COLO668 (cell line): ENCODE measurements around the gene BCL2L14.
A peak's percentile ranks its signal among the peaks of the same experiment; 100 is the strongest.

Source experiments
- DNase-seq: peaks from one replicate; lab custom pipeline; 2025; ENCODE audit not compliant: unreplicated experiment; lab: John Stamatoyannopoulos, UW

Gene BCL2L14, protein sequence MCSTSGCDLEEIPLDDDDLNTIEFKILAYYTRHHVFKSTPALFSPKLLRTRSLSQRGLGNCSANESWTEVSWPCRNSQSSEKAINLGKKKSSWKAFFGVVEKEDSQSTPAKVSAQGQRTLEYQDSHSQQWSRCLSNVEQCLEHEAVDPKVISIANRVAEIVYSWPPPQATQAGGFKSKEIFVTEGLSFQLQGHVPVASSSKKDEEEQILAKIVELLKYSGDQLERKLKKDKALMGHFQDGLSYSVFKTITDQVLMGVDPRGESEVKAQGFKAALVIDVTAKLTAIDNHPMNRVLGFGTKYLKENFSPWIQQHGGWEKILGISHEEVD

DNA sequence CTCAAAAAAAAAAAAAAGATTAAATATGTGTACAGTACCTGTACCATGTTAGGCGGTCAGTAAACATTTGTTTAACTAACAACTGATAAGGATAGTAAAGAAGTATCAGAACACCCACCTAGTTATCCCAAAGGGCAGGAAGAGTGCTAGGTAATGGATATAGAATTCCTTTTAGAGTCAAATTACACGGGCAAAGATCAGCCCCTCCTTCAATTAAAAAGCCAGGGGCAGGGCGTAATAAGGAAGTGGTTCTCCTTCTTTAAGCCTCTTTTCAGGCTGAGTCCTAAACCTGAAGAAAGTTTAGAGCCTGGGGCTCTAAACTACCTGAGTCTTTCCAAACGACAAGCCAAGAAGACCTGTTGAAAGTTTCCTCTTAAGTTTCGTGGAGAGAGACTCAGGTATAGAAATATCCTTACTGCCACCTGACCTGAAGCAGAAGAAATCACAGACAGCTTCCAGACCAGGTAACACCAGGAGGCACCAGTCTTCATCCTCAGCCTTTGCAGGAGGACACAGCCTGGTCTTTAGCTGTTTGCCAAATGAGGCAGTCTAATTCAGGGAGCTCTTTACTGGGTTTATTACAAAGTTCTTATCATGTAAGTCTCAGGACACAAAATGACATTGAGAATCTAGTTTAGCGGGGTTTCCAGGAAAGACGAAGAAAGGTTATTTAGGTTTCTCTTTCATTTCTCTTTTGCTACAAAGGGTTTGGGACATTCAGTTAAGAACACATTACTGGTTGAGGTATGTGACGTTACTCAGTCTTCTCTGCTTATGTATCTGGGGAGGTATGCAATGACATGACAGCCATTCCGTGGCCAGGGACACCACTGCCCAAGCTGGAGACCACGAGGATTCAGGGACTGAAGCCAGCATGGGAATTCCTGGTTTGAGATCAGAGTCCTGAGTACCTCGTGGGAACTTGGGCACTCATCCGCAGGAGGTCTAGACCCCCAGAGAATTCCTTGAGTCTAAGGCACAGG is at the start of gene BCL2L14:
Gene BCL2L14, plus strand, starts transcription at position 266 of the 983 bp plus-strand sequence. CDS start 8,367 bp downstream, outside the sequence.
- no peak for DNase-seq

- no peak for DNase-seq
These were observed 48.3 kb upstream of the BCL2L14 start for GRCh38 chr12:12022306-12022936.

DNA sequence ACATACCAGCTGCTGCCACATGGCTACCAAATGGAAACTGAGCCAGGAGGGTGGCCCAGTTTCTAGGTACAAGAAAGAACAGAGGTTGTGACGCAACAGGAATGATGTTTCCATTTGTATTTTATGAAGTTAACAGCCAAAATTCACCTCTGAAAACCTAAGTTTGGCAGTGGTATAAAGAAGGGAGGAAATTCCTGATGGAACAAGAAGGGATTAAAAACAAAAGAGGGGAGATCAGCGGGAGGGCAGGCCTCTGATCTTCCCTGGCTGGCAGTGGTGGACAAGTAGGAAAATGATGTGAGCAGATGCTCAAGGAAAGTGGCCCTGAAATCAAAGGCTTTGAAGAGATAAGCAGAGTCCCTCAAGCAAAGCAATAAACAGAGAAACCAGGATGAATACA is 47.3 kb upstream of the BCL2L14 start:
- DNase-seq: no peak

DNA sequence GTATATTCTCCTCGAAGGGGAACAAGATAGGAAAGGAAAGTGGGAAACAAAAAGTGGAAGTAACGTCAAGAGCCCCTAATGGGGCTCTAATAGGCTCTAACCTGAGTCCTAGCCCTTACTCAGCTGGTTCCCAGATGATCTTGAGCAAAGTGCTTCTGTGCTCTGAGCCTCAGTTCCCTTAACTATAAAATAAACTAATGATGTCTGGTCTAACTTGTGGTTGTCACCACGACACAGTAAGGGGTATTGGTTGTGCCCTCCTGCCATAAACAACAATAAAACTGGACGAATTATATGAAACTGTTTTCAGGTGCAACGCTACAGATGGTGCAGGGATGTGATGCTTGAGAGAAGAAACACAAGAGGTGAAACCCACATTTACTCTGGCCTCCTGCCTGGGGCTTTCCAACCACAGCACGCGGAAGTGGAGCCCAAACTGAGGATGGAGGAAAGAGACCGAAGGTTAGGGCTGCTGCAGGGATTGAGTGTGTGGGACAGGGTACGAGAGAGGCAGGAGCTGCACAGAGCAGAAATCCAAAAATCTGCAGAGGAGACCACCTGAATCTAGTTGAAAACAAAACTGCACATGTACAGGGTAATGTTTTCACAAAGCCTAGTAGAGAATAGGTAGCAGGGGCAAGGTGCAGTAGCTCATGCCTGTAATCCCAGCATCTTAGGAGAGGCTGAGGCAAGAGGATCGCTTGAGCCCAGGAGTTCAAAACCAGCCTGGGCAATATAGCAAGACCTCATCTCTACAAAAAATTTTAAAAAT is 45.6 kb upstream of the BCL2L14 start:
- DNase-seq: peak; percentile 44

DNA sequence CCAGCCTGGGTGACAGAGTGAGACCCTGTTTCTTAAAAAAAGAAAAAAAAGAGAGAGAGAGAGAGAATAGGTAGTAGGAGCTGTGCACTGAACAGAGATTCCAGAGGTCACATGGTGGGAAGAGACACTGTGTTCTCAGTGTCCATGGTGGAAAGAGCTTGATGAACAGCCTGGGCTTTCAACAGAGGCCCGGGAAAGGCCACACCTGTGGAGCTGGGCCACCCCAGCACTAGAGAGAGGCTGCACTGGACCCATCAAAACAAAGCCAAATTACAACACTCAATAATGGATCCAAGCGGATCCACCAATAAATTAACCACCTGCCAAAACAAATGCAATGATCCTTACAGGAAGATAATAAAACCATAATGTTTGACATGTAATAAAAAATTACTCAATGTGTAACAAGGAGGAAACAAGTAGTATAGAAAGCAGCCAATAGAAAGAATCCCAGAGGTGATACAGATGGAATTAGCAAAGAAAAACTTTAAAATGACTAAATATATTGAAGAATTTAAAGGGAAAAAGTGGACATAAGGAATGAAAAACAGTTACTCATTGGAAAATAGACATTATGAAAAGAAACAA is 44.8 kb upstream of the BCL2L14 start:
- peak; percentile 60 for DNase-seq

DNA sequence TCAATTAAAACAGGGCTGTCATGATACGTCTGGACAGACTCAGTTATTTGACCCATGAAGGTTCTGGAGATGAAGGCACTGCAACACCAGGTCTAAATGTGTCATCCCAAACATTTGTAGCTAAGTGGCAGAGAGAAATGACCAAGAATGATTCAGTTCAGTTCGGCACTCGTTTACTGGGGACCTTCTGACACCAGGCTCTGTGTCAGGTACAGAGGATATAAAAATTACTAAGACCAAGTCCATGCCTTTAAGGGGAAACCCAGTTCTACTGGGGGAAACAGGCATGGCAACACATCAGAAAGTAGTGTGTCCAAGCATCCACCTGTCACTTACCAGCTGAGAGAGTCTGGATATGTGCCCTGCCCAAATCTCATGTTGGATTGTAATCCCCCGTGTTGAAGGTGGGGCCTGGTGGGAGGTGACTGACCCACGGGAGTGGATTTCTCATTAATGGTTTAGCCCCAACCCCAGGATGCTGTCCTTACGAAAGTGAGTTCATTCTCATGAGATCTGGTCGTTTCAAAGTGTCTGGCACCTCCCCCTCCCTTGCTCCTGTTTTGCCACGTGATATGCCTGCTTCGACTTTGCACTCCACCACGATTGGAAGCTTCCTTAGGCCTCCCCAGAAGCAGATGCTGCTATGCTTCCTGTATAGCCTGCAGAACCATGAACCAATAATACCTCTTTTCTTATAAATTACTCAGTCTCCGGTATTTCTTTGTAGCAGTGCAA is 41.9 kb upstream of the BCL2L14 start:
- no peak for DNase-seq

GRCh38 chr12:12029653-12030052 is 41.1 kb upstream of the BCL2L14 start:
- no peak for DNase-seq

- DNase-seq: no peak
These were observed 38.4 kb upstream of the BCL2L14 start for GRCh38 chr12:12032260-12032791.

DNA sequence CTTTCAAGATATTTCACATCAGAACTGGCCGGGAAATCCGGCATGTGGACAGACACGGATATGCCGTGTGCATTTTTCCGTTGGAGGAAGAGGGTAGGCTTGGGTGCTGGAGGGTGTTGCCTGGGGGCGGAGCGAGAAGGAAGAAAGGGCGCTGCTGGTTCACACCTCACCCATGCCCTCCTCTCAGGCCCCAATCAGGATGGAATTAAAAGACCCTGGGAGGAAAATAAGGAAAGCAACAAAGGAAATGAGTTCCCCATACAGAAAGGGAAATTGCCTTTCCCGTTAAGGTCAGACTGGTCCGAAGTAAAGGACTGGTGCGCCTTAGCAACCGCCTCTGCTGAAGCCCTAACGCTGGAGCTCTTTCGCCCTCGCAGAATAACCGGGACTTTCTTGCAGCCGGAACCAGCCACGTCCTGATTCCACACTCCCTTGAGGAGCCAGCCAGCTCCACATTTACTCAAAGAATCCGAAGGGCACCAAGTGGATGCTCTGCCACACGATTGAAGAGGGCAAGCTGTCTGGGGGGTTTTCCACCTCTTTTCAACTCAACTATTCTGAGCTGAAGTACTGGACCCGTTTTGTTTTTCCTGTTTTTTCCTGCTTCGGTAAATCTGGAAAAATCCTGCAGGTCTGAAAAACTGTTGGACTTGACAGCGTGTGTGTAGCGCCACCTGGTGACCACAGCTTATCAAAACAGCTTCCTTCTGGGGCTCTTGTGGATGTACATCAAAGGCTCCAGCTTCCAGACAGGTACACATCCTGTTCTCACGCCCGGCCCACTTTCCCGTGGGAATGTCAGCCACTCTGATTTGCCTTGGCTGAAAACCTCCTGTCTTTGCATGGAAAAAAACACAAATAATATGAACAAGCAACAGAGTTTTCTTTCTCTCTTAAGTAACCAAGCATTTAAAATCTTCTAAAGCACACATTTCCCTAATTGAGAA is 37.6 kb upstream of the BCL2L14 start:
- peak; percentile 72 for DNase-seq

DNA sequence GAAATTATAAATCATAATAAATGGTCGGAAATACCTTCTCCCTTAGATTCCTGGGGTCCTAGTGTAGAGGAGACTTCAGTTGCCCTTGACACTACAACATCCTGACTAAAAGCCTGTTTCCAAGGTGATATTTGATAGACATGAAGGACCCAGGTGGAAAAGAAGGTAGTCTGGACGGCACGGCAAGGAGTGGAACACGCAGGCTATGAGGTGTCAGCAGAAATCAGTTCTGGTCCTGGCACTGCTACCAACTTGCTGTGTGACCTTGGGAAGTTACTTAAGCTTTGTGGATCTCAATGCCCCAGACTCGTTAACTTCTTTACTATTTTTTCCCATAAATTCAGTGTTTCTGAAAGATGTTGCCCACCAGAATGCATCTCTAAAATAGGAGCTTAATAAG is 36.9 kb upstream of the BCL2L14 start:
- no peak for DNase-seq

DNA sequence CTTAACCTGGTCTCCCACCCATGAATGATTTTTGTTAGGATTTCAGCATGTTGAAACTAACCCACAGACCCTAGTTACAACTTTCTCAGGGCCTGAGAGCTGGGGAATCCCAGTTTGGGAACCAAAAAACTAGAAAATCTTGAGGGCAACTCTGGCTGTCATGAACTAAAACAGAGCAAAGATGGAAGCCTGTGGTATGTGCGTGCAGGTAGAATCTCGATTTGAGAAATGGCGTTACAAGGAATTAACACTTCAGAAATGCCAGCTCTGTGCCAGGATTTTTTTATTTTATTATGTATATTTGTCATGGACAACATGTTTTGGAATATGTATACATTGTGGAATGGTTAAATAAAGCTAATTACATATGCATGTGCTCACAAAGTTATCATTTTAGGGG is 36.4 kb upstream of the BCL2L14 start:
- no peak for DNase-seq

GRCh38 chr12:12035229-12035628 is 35.5 kb upstream of the BCL2L14 start:
- no peak for DNase-seq

DNA sequence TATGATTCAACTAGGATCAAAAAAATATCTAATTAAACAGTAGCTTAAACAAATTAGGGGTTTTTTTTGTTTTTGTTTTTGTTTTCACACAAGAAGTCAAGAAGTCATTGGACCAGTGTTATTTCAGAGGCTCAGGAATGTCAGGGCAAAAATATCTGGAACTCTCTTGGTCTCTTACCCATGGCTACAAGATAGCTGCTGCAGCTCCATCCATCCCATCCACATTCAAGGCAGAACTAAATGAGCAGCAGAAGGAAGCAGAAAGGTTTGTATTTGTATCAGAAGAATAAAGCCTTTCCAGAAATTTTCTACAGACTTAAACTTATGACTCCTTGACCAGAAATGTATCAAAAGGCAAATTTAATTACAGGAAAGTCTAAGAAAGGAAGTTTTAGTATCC is 33.8 kb upstream of the BCL2L14 start:
- DNase-seq: no peak

DNA sequence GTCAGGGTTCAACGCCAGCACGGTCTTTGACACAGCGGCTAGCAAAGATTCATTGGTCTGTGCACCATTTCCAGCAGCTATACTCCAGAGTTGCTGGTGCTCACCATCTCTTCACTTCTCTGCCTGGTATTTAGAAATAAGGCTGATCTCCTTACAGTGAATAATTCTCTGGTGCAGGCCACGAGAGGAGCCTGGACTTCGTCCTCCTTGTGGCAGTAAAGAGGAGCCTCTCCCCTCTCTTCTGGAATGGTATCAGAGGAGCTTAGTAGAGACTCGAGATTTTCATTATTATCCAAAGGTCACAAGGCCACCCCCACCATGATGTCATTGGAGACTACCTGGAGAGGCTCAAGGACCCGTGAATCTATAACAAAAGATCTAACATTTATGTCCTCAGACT is 30.8 kb upstream of the BCL2L14 start:
- no peak for DNase-seq

- DNase-seq: no peak
These were observed 24.3 kb upstream of the BCL2L14 start for GRCh38 chr12:12046401-12046800.

GRCh38 chr12:12047682-12048081 is 23.1 kb upstream of the BCL2L14 start:
- no peak for DNase-seq

- DNase-seq: no peak
These were observed 22.5 kb upstream of the BCL2L14 start for GRCh38 chr12:12048266-12048665.

DNA sequence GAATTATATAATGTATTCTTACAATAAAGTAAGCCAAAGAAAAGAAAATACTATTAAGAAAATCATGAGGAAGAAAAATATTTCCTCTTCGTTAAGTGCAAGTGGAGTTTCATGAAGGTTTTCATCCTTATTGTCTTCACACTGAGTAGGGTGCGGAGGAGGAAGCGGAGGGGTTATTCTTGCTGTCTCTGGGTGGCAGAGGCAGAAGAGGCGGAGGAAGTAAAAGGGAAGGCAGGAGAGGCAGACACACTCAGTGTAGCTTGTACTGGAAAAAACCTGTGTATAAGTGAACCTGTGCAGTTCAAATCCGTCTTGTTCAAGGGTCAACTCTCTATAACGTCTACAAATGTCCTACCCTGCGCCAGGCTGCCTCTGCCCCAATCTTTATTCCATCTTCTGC is 22.0 kb upstream of the BCL2L14 start:
- no peak for DNase-seq
